ENCODE data around the gene PARD3B. TPM values are rescaled to one million over a fixed set of nuclear protein-coding genes. Genes with fewer than 3 reads are reported as not detected.
"Not testable (repeated sequence)": the region's sequence is repeated elsewhere in the genome, so short reads cannot be mapped to it uniquely, and the experiment has no call there.

The PARD3B gene
- total RNA-seq, 3 donors from 2014 or later: 0.18 to 0.48 (median 0.27) TPM

- not testable (repeated sequence) for ATAC-seq; H3K4me3 Mint-ChIP-seq; DNase-seq; H3K36me3 Mint-ChIP-seq (ENCODE audit: insufficient read depth); H3K27me3 Mint-ChIP-seq (ENCODE audit: low read depth); H3K4me1 Mint-ChIP-seq (ENCODE audit: low read depth); H3K9me3 Mint-ChIP-seq
These were observed 14.1 kb downstream of the PARD3B start for GRCh38 chr2:204559358-204559757.

- DNase-seq: no peak
- no peak for ATAC-seq
- Mint-ChIP-seq H3K9me3 (no peaks in the 10 kb centered on the region), H3K27me3 (ENCODE audit: low read depth) (peaks cover 2% of the 10 kb centered on the region), H3K36me3 (ENCODE audit: insufficient read depth) (no peaks in the 10 kb centered on the region), H3K4me1 (ENCODE audit: low read depth) (no peaks in the 10 kb centered on the region), H3K4me3 (no peak overlapping the region)
These were observed 15.6 kb downstream of the PARD3B start for GRCh38 chr2:204560902-204561301.

- DNase-seq (no peak), ATAC-seq (no peak)
- Mint-ChIP-seq H3K27me3 (ENCODE audit: low read depth) (peaks cover 2% of the 10 kb centered on the region), H3K4me1 (ENCODE audit: low read depth) (no peaks in the 10 kb centered on the region), H3K4me3 (no peak overlapping the region), H3K36me3 (ENCODE audit: insufficient read depth) (no peaks in the 10 kb centered on the region), H3K9me3 (no peaks in the 10 kb centered on the region)
These were observed 16.5 kb downstream of the PARD3B start for GRCh38 chr2:204561771-204562170.

GRCh38 chr2:204566439-204566838 lies 21.2 kb downstream of the PARD3B start:
- Mint-ChIP-seq H3K27me3 (ENCODE audit: low read depth) (peaks cover 5% of the 10 kb centered on the region), H3K36me3 (ENCODE audit: insufficient read depth) (no peaks in the 10 kb centered on the region), H3K4me1 (ENCODE audit: low read depth) (no peaks in the 10 kb centered on the region), H3K9me3 (no peaks in the 10 kb centered on the region), H3K4me3 (no peak overlapping the region)
- DNase-seq: no peak
- no peak for ATAC-seq

- H3K4me1 Mint-ChIP-seq (ENCODE audit: low read depth): no peaks in the 10 kb centered on the region
- DNase-seq: no peak
- no peak for ATAC-seq
- peaks cover 5% of the 10 kb centered on the region for H3K27me3 Mint-ChIP-seq (ENCODE audit: low read depth)
- no peaks in the 10 kb centered on the region for H3K36me3 Mint-ChIP-seq (ENCODE audit: insufficient read depth)
- no peaks in the 10 kb centered on the region for H3K9me3 Mint-ChIP-seq
- no peak overlapping the region for H3K4me3 Mint-ChIP-seq
These were observed 25.1 kb downstream of the PARD3B start for GRCh38 chr2:204570421-204570820.

- no peak for DNase-seq
- H3K36me3 Mint-ChIP-seq (ENCODE audit: insufficient read depth): no peaks in the 10 kb centered on the region
- no peaks in the 10 kb centered on the region for H3K4me1 Mint-ChIP-seq (ENCODE audit: low read depth)
- ATAC-seq: no peak
- H3K27me3 Mint-ChIP-seq (ENCODE audit: low read depth): peaks cover 5% of the 10 kb centered on the region
- no peaks in the 10 kb centered on the region for H3K9me3 Mint-ChIP-seq
- H3K4me3 Mint-ChIP-seq: no peak overlapping the region
These were observed 25.8 kb downstream of the PARD3B start for GRCh38 chr2:204571041-204571440.

GRCh38 chr2:204571911-204572310 lies 26.6 kb downstream of the PARD3B start:
- DNase-seq (no peak), ATAC-seq (no peak)
- H3K27me3 Mint-ChIP-seq (ENCODE audit: low read depth): peaks cover 5% of the 10 kb centered on the region
- H3K36me3 Mint-ChIP-seq (ENCODE audit: insufficient read depth): no peaks in the 10 kb centered on the region
- no peak overlapping the region for H3K4me3 Mint-ChIP-seq
- no peaks in the 10 kb centered on the region for H3K4me1 Mint-ChIP-seq (ENCODE audit: low read depth)
- H3K9me3 Mint-ChIP-seq: no peaks in the 10 kb centered on the region

- DNase-seq (no peak), ATAC-seq (no peak)
- Mint-ChIP-seq H3K4me3 (no peak overlapping the region), H3K36me3 (ENCODE audit: insufficient read depth) (no peaks in the 10 kb centered on the region), H3K4me1 (ENCODE audit: low read depth) (no peaks in the 10 kb centered on the region), H3K27me3 (ENCODE audit: low read depth) (peaks cover 2% of the 10 kb centered on the region), H3K9me3 (no peaks in the 10 kb centered on the region)
These were observed 27.9 kb downstream of the PARD3B start for GRCh38 chr2:204573221-204573620.

- no peaks in the 10 kb centered on the region for H3K36me3 Mint-ChIP-seq (ENCODE audit: insufficient read depth)
- DNase-seq (no peak), ATAC-seq (no peak)
- H3K9me3 Mint-ChIP-seq: no peaks in the 10 kb centered on the region
- no peak overlapping the region for H3K4me3 Mint-ChIP-seq
- H3K4me1 Mint-ChIP-seq (ENCODE audit: low read depth): no peaks in the 10 kb centered on the region
- H3K27me3 Mint-ChIP-seq (ENCODE audit: low read depth): peaks cover 2% of the 10 kb centered on the region
These were observed 29.2 kb downstream of the PARD3B start for GRCh38 chr2:204574486-204574885.

GRCh38 chr2:204575463-204575862 lies 30.2 kb downstream of the PARD3B start:
- Mint-ChIP-seq H3K36me3 (ENCODE audit: insufficient read depth) (no peaks in the 10 kb centered on the region), H3K27me3 (ENCODE audit: low read depth) (peaks cover 2% of the 10 kb centered on the region), H3K4me3 (no peak overlapping the region), H3K4me1 (ENCODE audit: low read depth) (no peaks in the 10 kb centered on the region), H3K9me3 (no peaks in the 10 kb centered on the region)
- ATAC-seq (no peak), DNase-seq (no peak)

GRCh38 chr2:204576362-204576979 lies 31.2 kb downstream of the PARD3B start:
- Mint-ChIP-seq H3K9me3 (no peaks in the 10 kb centered on the region), H3K4me1 (ENCODE audit: low read depth) (no peaks in the 10 kb centered on the region), H3K36me3 (ENCODE audit: insufficient read depth) (no peaks in the 10 kb centered on the region), H3K4me3 (no peak overlapping the region), H3K27me3 (ENCODE audit: low read depth) (peaks cover 2% of the 10 kb centered on the region)
- ATAC-seq: peak in 1 of 2 donors; percentile 10
- DNase-seq: no peak

GRCh38 chr2:204578928-204579598 lies 33.8 kb downstream of the PARD3B start:
- ATAC-seq (no peak), DNase-seq (no peak)
- H3K4me1 Mint-ChIP-seq (ENCODE audit: low read depth): no peaks in the 10 kb centered on the region
- no peaks in the 10 kb centered on the region for H3K36me3 Mint-ChIP-seq (ENCODE audit: insufficient read depth)
- no peak overlapping the region for H3K4me3 Mint-ChIP-seq
- peaks cover 3% of the 10 kb centered on the region for H3K9me3 Mint-ChIP-seq
- H3K27me3 Mint-ChIP-seq (ENCODE audit: low read depth): peaks cover 5% of the 10 kb centered on the region

GRCh38 chr2:204581946-204582345 lies 36.7 kb downstream of the PARD3B start:
- Mint-ChIP-seq H3K9me3 (peaks cover 3% of the 10 kb centered on the region), H3K36me3 (ENCODE audit: insufficient read depth) (no peaks in the 10 kb centered on the region), H3K4me1 (ENCODE audit: low read depth) (no peaks in the 10 kb centered on the region), H3K27me3 (ENCODE audit: low read depth) (peaks cover 4% of the 10 kb centered on the region), H3K4me3 (no peak overlapping the region)
- ATAC-seq (no peak), DNase-seq (no peak)

GRCh38 chr2:204583773-204584172 lies 38.5 kb downstream of the PARD3B start:
- Mint-ChIP-seq H3K9me3 (peaks cover 3% of the 10 kb centered on the region), H3K4me3 (no peak overlapping the region), H3K4me1 (ENCODE audit: low read depth) (no peaks in the 10 kb centered on the region), H3K36me3 (ENCODE audit: insufficient read depth) (no peaks in the 10 kb centered on the region), H3K27me3 (ENCODE audit: low read depth) (peaks cover 4% of the 10 kb centered on the region)
- ATAC-seq (no peak), DNase-seq (no peak)

- DNase-seq (no peak), ATAC-seq (no peak)
- Mint-ChIP-seq H3K4me3 (no peak overlapping the region), H3K9me3 (peaks cover 9% of the 10 kb centered on the region), H3K27me3 (ENCODE audit: low read depth) (peaks cover 4% of the 10 kb centered on the region), H3K36me3 (ENCODE audit: insufficient read depth) (no peaks in the 10 kb centered on the region), H3K4me1 (ENCODE audit: low read depth) (no peaks in the 10 kb centered on the region)
These were observed 40.7 kb downstream of the PARD3B start for GRCh38 chr2:204585930-204586329.

Data from activated T-cell treated with anti-CD3 and anti-CD28 coated beads, Interleukin-2, amount 50 U/mL, for 4 hours (primary cell).